ENCODE data around the gene ZSCAN26.

DNA sequence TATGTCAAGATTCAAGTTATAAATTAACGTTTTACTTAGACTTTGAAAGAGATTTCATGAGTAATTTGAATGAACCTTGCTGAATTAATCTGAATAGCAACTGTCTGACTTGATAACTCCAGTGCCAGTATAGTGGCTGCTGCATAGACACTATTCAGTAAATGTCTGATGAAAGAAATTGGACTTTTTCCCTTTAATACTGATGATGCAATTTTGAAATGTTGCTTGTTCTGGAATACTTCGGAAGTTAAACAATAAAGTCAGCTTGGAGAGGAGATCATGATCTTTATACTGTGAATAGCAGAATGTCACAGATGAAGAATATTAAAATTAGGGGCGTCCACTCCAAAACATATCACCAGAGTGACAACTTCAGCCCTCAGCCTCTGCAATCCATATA, 10.8 kb downstream of the ZSCAN26 start:
- TF ChIP-seq, protein P1, sequence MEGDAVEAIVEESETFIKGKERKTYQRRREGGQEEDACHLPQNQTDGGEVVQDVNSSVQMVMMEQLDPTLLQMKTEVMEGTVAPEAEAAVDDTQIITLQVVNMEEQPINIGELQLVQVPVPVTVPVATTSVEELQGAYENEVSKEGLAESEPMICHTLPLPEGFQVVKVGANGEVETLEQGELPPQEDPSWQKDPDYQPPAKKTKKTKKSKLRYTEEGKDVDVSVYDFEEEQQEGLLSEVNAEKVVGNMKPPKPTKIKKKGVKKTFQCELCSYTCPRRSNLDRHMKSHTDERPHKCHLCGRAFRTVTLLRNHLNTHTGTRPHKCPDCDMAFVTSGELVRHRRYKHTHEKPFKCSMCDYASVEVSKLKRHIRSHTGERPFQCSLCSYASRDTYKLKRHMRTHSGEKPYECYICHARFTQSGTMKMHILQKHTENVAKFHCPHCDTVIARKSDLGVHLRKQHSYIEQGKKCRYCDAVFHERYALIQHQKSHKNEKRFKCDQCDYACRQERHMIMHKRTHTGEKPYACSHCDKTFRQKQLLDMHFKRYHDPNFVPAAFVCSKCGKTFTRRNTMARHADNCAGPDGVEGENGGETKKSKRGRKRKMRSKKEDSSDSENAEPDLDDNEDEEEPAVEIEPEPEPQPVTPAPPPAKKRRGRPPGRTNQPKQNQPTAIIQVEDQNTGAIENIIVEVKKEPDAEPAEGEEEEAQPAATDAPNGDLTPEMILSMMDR (IDR thresholded peaks at IDR 0.05) = no peak
- no peak for TF ChIP-seq POLR2AphosphoS5 (IDR thresholded peaks at IDR 0.05)
- TF ChIP-seq EP300 (IDR thresholded peaks at IDR 0.05) = no peak
- no peak for TF ChIP-seq POLR2A (IDR thresholded peaks at IDR 0.05)

Data from stomach (tissue), 4 donors.